Measurements from ENCODE around the gene ZC3HAV1.
"Not testable (repeated sequence)": the region's sequence is repeated elsewhere in the genome, so short reads cannot be mapped to it uniquely, and the experiment has no call there.

The ZC3HAV1 gene

DNA sequence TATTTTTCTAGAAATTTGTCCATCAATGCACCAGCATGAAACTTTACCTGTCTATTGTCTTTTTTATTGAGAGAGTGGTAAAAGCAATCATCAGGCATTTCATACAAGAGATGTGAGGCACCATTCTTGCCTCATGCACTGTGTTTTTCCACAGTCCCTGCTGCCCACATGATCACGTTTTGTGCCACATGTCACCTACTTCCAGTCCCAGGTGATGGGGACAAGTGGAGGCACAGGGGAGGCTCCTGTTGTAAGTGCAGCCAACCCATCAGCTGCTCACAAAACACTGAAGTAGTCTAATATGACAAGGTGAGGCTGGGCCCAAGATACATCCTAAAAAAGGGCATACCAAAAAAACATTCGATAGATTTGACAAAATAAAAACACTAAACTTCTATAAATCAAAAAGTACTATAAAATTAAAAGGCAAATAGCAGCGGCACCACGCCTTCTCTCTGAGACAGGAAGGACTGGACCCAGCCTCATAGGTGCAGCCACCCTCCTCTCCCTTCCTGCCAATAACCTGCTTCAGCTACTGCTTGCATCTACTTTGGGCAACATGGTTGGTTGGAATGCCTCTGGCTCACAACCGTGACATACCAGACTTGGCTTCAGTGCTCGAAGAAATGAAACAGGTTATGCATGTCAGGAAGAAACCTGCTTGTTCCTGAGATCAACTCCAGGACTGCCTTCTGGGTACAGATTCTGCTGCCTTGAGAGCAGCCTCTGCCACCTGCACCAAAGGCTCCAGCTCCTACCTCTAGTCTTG lies 76.0 kb downstream of the ZC3HAV1 start:
- Histone ChIP-seq H4K20me1 (ENCODE audit: insufficient read depth, low read length) (no peaks in the 10 kb centered on the region), H3K4me1 (ENCODE audit: low read length) (peaks cover 16% of the 10 kb centered on the region), H3K4me3 (ENCODE audit: low read length) (no peak overlapping the region), H3K9me3 (ENCODE audit: insufficient read depth, low read length) (no peaks in the 10 kb centered on the region), H3K27me3 (ENCODE audit: low read depth, low read length) (no peaks in the 10 kb centered on the region), H3K27ac (ENCODE audit: low read length) (no peak overlapping the region), H3K9ac (ENCODE audit: low read length) (no peak overlapping the region), H3K36me3 (replicated peaks; ENCODE audit: low read depth, low read length) (peaks cover 35% of the 10 kb centered on the region), H2AFZ (ENCODE audit: low read depth, low read length) (no peak overlapping the region), H3K4me2 (ENCODE audit: low read length) (no peak overlapping the region), H3K79me2 (ENCODE audit: low read length) (peaks cover 29% of the 10 kb centered on the region)
- TF ChIP-seq, protein P1, sequence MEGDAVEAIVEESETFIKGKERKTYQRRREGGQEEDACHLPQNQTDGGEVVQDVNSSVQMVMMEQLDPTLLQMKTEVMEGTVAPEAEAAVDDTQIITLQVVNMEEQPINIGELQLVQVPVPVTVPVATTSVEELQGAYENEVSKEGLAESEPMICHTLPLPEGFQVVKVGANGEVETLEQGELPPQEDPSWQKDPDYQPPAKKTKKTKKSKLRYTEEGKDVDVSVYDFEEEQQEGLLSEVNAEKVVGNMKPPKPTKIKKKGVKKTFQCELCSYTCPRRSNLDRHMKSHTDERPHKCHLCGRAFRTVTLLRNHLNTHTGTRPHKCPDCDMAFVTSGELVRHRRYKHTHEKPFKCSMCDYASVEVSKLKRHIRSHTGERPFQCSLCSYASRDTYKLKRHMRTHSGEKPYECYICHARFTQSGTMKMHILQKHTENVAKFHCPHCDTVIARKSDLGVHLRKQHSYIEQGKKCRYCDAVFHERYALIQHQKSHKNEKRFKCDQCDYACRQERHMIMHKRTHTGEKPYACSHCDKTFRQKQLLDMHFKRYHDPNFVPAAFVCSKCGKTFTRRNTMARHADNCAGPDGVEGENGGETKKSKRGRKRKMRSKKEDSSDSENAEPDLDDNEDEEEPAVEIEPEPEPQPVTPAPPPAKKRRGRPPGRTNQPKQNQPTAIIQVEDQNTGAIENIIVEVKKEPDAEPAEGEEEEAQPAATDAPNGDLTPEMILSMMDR (IDR thresholded peaks at IDR 0.05; ENCODE audit: low read depth, low read length), result no peak
- TF ChIP-seq EZH2phosphoT487 (IDR thresholded peaks at IDR 0.05; ENCODE audit: low read depth), result no peak

DNA sequence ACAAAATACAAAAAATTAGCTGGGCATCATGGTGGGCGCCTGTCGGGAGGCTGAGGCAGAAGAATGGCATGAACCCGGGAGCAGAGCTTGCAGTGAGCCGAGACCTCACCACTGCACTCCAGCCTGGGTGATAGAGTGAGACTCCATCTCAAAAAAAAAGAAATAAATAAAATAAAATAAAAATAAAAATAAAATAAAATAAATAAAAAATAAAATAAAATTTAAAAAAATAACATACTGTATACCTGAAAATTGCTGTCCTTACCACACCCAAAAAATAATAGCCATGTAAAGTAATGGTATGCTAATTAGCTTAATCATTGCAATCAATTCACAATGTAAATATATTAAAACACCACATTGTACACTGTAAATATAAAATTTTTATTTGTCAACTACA lies 77.0 kb downstream of the ZC3HAV1 start:
- no peak overlapping the region for H2AFZ ChIP-seq (ENCODE audit: low read depth, low read length)
- H3K27ac ChIP-seq (ENCODE audit: low read length), result no peak overlapping the region
- no peak overlapping the region for H3K9ac ChIP-seq (ENCODE audit: low read length)
- peaks cover 29% of the 10 kb centered on the region for H3K79me2 ChIP-seq (ENCODE audit: low read length)
- peaks cover 37% of the 10 kb centered on the region for H3K36me3 ChIP-seq (replicated peaks; ENCODE audit: low read depth, low read length)
- TF ChIP-seq, protein P1 (IDR thresholded peaks at IDR 0.05; ENCODE audit: low read depth, low read length), result no peak
- TF ChIP-seq EZH2phosphoT487 (IDR thresholded peaks at IDR 0.05; ENCODE audit: low read depth), result no peak
- no peaks in the 10 kb centered on the region for H4K20me1 ChIP-seq (ENCODE audit: insufficient read depth, low read length)
- no peak overlapping the region for H3K4me2 ChIP-seq (ENCODE audit: low read length)
- H3K9me3 ChIP-seq (ENCODE audit: insufficient read depth, low read length), result no peaks in the 10 kb centered on the region
- peaks cover 16% of the 10 kb centered on the region for H3K4me1 ChIP-seq (ENCODE audit: low read length)
- no peak overlapping the region for H3K4me3 ChIP-seq (ENCODE audit: low read length)
- H3K27me3 ChIP-seq (ENCODE audit: low read depth, low read length), result no peaks in the 10 kb centered on the region

DNA sequence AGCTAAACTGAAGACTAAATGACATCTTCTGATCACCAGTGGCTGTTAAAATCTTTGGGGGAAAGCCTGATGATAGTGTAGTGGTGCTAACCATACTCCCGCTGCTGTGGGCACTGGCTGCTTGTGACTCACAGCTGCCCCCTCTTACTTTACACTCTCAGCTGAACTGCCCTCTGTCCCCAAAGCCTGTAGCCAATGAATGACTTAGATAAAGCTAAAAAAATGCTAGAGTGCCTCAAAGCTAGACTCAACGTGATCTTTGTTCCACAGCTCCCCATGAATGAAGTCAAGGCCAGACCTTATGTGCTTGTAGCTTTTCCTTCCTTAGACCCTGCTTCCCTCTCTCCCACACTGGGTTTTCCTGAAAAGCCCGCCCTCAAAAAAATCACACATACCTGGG lies 80.2 kb downstream of the ZC3HAV1 start:
- H4K20me1 ChIP-seq (ENCODE audit: insufficient read depth, low read length), result no peaks in the 10 kb centered on the region
- H3K79me2 ChIP-seq (ENCODE audit: low read length), result peaks cover 7% of the 10 kb centered on the region
- H3K4me2 ChIP-seq (ENCODE audit: low read length), result no peak overlapping the region

DNA sequence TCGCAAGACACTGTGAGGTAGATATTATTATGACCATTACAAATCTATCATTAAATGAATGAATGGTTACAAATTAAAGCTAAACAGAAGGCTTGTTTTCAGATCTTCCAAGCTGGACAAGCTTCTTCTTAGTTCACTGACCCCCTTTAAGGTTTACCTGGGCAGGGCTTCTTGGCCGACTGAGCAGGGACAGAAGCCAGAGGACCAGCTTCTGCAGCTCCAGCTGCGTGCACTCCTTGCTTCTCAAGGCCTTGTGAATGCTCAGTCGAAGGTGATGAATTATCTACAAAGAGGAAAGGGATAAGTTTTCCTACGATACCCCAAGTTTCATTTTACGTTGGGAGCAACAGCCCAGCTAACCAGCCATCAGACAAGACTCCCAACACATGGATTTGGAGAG lies 83.0 kb downstream of the ZC3HAV1 start:
- no peak for TF ChIP-seq EZH2phosphoT487 (IDR thresholded peaks at IDR 0.05; ENCODE audit: low read depth)
- TF ChIP-seq, protein P1 (IDR thresholded peaks at IDR 0.05; ENCODE audit: low read depth, low read length), result no peak
- Histone ChIP-seq H2AFZ (ENCODE audit: low read depth, low read length) (no peak overlapping the region), H3K4me2 (ENCODE audit: low read length) (no peak overlapping the region), H3K79me2 (ENCODE audit: low read length) (no peaks in the 10 kb centered on the region), H3K27ac (ENCODE audit: low read length) (no peak overlapping the region), H3K9me3 (ENCODE audit: insufficient read depth, low read length) (no peaks in the 10 kb centered on the region), H3K27me3 (ENCODE audit: low read depth, low read length) (no peaks in the 10 kb centered on the region), H4K20me1 (ENCODE audit: insufficient read depth, low read length) (no peaks in the 10 kb centered on the region), H3K36me3 (replicated peaks; ENCODE audit: low read depth, low read length) (peaks cover 56% of the 10 kb centered on the region), H3K4me1 (ENCODE audit: low read length) (no peaks in the 10 kb centered on the region), H3K9ac (ENCODE audit: low read length) (no peak overlapping the region), H3K4me3 (ENCODE audit: low read length) (no peak overlapping the region)

More for the DNA sequence above, 80.2 kb downstream of the ZC3HAV1 start:
- peaks cover 61% of the 10 kb centered on the region for H3K36me3 ChIP-seq (replicated peaks; ENCODE audit: low read depth, low read length)
- H2AFZ ChIP-seq (ENCODE audit: low read depth, low read length), result no peak overlapping the region
- no peaks in the 10 kb centered on the region for H3K27me3 ChIP-seq (ENCODE audit: low read depth, low read length)
- no peak overlapping the region for H3K4me3 ChIP-seq (ENCODE audit: low read length)
- H3K4me1 ChIP-seq (ENCODE audit: low read length), result peaks cover 2% of the 10 kb centered on the region; the same call in 1 of the 2 replicates
- H3K27ac ChIP-seq (ENCODE audit: low read length), result no peak overlapping the region
- H3K9me3 ChIP-seq (ENCODE audit: insufficient read depth, low read length), result no peaks in the 10 kb centered on the region
- H3K9ac ChIP-seq (ENCODE audit: low read length), result no peak overlapping the region
- TF ChIP-seq, protein P1 (IDR thresholded peaks at IDR 0.05; ENCODE audit: low read depth, low read length), result no peak
- TF ChIP-seq EZH2phosphoT487 (IDR thresholded peaks at IDR 0.05; ENCODE audit: low read depth), result no peak

DNA sequence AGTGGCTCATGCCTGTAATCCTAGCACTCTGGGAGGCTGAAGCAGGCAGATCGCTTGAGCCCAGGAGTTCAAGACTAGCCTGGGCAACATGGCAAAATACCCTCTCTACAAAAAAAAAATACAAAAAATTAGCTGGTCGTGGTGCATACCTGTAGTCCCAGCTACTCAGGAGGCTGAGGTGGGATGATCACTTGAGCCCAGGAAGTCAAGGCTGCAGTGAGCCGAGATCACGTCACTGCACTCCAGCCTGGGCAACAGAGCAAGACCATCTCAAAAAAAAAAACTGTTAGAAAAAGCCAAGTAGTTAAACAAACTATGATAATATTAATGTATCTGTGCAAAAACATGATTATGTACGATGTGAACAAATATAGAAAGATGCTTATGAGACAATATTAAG lies 83.7 kb downstream of the ZC3HAV1 start:
- not testable (repeated sequence) for H3K9me3 ChIP-seq (ENCODE audit: insufficient read depth, low read length); H2AFZ ChIP-seq (ENCODE audit: low read depth, low read length); H3K4me3 ChIP-seq (ENCODE audit: low read length); H3K4me1 ChIP-seq (ENCODE audit: low read length); H4K20me1 ChIP-seq (ENCODE audit: insufficient read depth, low read length); H3K27me3 ChIP-seq (ENCODE audit: low read depth, low read length); H3K79me2 ChIP-seq (ENCODE audit: low read length); H3K27ac ChIP-seq (ENCODE audit: low read length); H3K4me2 ChIP-seq (ENCODE audit: low read length); H3K9ac ChIP-seq (ENCODE audit: low read length)
- peaks cover 55% of the 10 kb centered on the region for H3K36me3 ChIP-seq (replicated peaks; ENCODE audit: low read depth, low read length)

All from OCI-LY3 (cell line).